Right atrium auricular region (tissue), 2 donors: Measurements from ENCODE around the gene TMEM127. TPM values are rescaled to one million over a fixed set of nuclear protein-coding genes. Genes with fewer than 3 reads are reported as not detected.

Source experiments
- DNase-seq: peaks from one replicate; pipeline ENCODE4 v3.0.0-alpha.2; 2019; ENCODE audit warnings: low spot score
- H3K27ac ChIP-seq, 2 donors: fragments of 200-600 bp; sonication (generic); 1 replicate in 1 of 2; 2 replicates in 1 of 2; pipeline ENCODE4 v1.5.1; 2016 to 2019
- H3K27me3 ChIP-seq, 2 donors: fragments of 200-600 bp; sonication (generic); one replicate each; pipeline versions ENCODE4 v1.5.1 to v1.6.0; 2017 to 2019
- H3K36me3 ChIP-seq: fragments of 200-600 bp; sonication (generic); one replicate; pipeline ENCODE4 v1.5.1; 2016
- H3K4me1 ChIP-seq, 2 donors: fragments of 200-600 bp; sonication (generic); one replicate each; pipeline versions ENCODE4 v1.5.1 to v1.6.0; 2017 to 2019
- H3K4me3 ChIP-seq, 2 donors: fragments of 200-600 bp; sonication (generic); 1 replicate in 1 of 2; 2 replicates in 1 of 2; pipeline ENCODE4 v1.5.1; 2017 to 2019; ENCODE audit warnings: mild to moderate bottlenecking in 1 of 2, moderate library complexity in 1 of 2
- H3K9me3 ChIP-seq, 2 donors: fragments of 200-600 bp; sonication (generic); one replicate each; pipeline ENCODE4 v1.5.1; 2019
- CTCF ChIP-seq, 2 donors: fragments of 200-600 bp; sonication (generic); IDR thresholded peaks; one replicate each; pipeline ENCODE4 v1.5.1; 2019; ENCODE audit warnings: antibody characterized with exemption in 2 of 2
- total RNA-seq, 2 donors: library from RNA; depleted of rRNA; stranded (reverse); fragments of >200 nt; gene quantifications; one replicate each; pipeline ENCODE4 v1.1.0, GENCODE V29; 2016

Gene TMEM127
- total RNA-seq, 2 donors from 2014 or later = 88.9 to 95.2 TPM

GRCh38 chr2:96243843-96244242 is 22.0 kb downstream of the TMEM127 start:
- no peak for TF ChIP-seq CTCF (IDR thresholded peaks at IDR 0.05)
- no peaks in the 10 kb centered on the region for H3K9me3 ChIP-seq
- no peaks in the 10 kb centered on the region for H3K27me3 ChIP-seq
- no peak overlapping the region for H3K4me3 ChIP-seq
- H3K36me3 ChIP-seq = no peaks in the 10 kb centered on the region
- DNase-seq = no peak
- H3K4me1 ChIP-seq = peaks cover 0 to 11% of the 10 kb centered on the region in 2 donors
- no peak overlapping the region for H3K27ac ChIP-seq

DNA sequence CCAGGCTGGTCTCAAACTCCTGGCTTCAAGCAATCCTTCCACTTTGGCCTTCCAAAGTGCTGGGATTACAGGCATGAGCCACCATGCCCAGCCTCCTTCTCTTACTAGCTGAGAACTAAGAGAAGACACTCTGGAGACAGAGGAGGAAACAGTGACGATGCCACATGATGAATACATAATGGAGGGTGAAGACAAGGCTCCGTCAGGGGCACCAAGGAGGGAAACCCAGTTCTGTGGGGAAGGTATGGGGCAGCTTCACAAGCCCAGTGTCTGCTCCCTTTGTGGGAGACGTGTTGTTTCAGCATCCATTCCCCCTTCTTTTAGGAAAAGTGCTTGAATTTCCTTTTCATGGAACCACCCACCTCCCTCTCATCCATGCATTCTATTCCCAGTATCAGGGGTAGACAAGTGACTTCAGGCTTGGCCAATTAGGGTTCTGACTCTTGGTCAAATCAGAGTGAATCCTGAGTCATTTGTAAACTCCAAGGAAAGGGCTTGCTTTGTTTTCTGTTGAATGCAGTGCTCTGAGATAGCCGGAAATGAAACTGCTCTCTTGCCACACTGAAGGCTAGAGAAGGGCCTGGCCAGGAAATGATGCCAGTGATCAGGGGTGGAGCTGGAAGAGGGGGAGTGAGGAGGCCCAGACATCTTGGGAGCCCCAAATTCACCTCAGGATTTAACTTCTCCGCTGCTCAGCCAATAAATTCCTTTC is 23.7 kb downstream of the TMEM127 start:
- Histone ChIP-seq H3K36me3 (no peaks in the 10 kb centered on the region), H3K27me3 (no peaks in the 10 kb centered on the region), H3K4me1 (peaks cover 0 to 11% of the 10 kb centered on the region in 2 donors), H3K9me3 (no peaks in the 10 kb centered on the region), H3K27ac (peak overlapping the region; percentile 42 to 51), H3K4me3 (no peak overlapping the region)
- no peak for TF ChIP-seq CTCF (IDR thresholded peaks at IDR 0.05)
- no peak for DNase-seq

GRCh38 chr2:96241227-96241626 is 24.6 kb downstream of the TMEM127 start:
- TF ChIP-seq CTCF (IDR thresholded peaks at IDR 0.05) = no peak
- Histone ChIP-seq H3K36me3 (no peaks in the 10 kb centered on the region), H3K27ac (no peak overlapping the region), H3K9me3 (no peaks in the 10 kb centered on the region), H3K4me3 (no peak overlapping the region), H3K27me3 (no peaks in the 10 kb centered on the region), H3K4me1 (peaks cover 0 to 7% of the 10 kb centered on the region in 2 donors)
- no peak for DNase-seq

DNA sequence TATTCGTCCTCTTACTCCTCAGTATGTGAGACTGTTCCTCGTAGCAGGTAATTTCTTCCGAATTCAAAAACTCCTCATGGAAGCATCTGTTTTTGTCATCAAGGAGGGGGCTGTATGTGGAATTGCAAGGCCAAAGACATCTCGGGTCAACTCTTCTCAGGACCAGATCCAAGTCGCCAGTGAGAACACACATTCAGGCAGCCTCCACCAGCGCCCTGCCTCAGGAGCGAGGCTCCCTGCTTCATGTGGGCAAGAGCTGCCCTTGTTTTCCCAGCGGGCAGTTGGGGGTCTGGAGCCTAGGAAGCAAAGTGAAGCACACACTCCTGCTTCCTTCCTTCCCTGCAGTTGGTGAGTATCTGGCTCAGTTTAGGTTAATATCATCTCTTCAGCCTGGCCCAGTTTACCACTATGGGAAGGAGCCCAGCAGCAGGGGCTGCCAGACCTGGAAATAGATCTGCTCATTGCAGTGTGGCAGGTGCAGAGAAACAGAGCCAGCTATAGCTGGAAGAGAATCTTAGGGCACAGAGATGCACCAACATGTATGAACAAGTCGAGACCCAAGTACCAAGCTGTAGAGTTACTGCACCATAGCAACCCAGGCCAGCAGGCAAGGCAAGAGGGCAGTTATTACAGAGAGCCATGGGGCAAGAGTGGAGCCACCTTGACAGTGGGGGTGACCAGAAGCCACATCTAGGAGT is 25.3 kb downstream of the TMEM127 start:
- H3K4me1 ChIP-seq = peaks cover 0 to 7% of the 10 kb centered on the region in 2 donors
- no peak for DNase-seq
- H3K36me3 ChIP-seq = no peaks in the 10 kb centered on the region
- no peak for TF ChIP-seq CTCF (IDR thresholded peaks at IDR 0.05)
- H3K27ac ChIP-seq = no peak overlapping the region
- no peaks in the 10 kb centered on the region for H3K9me3 ChIP-seq
- no peak overlapping the region for H3K4me3 ChIP-seq
- no peaks in the 10 kb centered on the region for H3K27me3 ChIP-seq

DNA sequence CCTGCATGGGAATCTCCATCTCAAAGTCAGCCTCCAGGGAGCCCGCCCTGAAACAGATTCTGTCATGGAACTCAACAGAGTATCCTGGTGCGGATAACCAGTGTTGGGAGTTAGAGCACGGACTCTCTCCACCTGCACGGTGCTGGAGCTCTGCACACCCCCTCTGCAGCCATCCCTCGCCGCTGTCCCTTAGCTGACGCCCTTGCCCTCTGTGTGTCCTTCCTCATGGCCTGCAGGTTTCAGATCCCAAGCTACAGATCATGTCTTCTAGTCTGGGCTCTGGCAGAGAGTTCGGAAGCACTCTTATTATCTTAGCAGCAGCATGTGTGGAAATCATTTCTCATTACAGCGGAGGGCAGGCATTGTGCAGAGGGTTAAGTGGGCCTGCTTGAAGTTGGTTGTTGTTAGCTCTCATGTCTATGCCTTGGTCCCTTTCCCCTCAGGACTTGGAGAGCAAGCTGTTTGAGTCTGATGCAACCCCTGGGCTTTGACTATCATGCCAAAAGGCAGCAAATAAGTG is 26.0 kb downstream of the TMEM127 start:
- peaks cover 0 to 7% of the 10 kb centered on the region in 2 donors for H3K4me1 ChIP-seq
- no peaks in the 10 kb centered on the region for H3K36me3 ChIP-seq
- no peak for TF ChIP-seq CTCF (IDR thresholded peaks at IDR 0.05)
- H3K9me3 ChIP-seq = no peaks in the 10 kb centered on the region
- DNase-seq = no peak
- no peaks in the 10 kb centered on the region for H3K27me3 ChIP-seq
- no peak overlapping the region for H3K4me3 ChIP-seq
- H3K27ac ChIP-seq = no peak overlapping the region
